ENCODE data around the gene PORCN.
"Not testable (repeated sequence)": the region's sequence is repeated elsewhere in the genome, so short reads cannot be mapped to it uniquely, and the experiment has no call there.

The PORCN gene

GRCh38 chrX:48513670-48514069 is 4.9 kb downstream of the PORCN start:
- no peak for DNase-seq (ENCODE audit: low spot score)

- no peak for DNase-seq (ENCODE audit: low spot score)
These were observed 5.5 kb downstream of the PORCN start for GRCh38 chrX:48514126-48514806.

- no peak for DNase-seq (ENCODE audit: low spot score)
These were observed 6.2 kb downstream of the PORCN start for GRCh38 chrX:48514868-48515460.

GRCh38 chrX:48515842-48516241 is 7.0 kb downstream of the PORCN start:
- DNase-seq (ENCODE audit: low spot score), result no peak

- DNase-seq (ENCODE audit: low spot score), result no peak
These were observed 7.5 kb downstream of the PORCN start for GRCh38 chrX:48516285-48516684.

- no peak for DNase-seq (ENCODE audit: low spot score)
These were observed 8.2 kb downstream of the PORCN start for GRCh38 chrX:48516987-48517386.

- not testable (repeated sequence) for DNase-seq (ENCODE audit: low spot score)
These were observed 10.7 kb downstream of the PORCN start for GRCh38 chrX:48519481-48519880.

- no peak for DNase-seq (ENCODE audit: low spot score)
These were observed 11.7 kb downstream of the PORCN start for GRCh38 chrX:48520455-48520854.

GRCh38 chrX:48520976-48521352 is 12.2 kb downstream of the PORCN start:
- DNase-seq (ENCODE audit: low spot score), result no peak

- DNase-seq (ENCODE audit: low spot score), result peak; percentile 62
These were observed 12.8 kb downstream of the PORCN start, which contains the start of gene EBP for GRCh38 chrX:48521353-48522243. Gene EBP (plus strand): TSS chrX:48521808. CDS start chrX:48523772, 1,964 bp downstream.

- DNase-seq (ENCODE audit: low spot score), result no peak
These were observed 13.5 kb downstream of the PORCN start for GRCh38 chrX:48522291-48522690.

GRCh38 chrX:48523682-48524081 is 14.9 kb downstream of the PORCN start:
- no peak for DNase-seq (ENCODE audit: low spot score)

GRCh38 chrX:48525853-48526252 is 17.1 kb downstream of the PORCN start:
- DNase-seq (ENCODE audit: low spot score), result not testable (repeated sequence)

GRCh38 chrX:48530736-48531135 is 21.9 kb downstream of the PORCN start:
- DNase-seq (ENCODE audit: low spot score), result no peak

- DNase-seq (ENCODE audit: low spot score), result no peak
These were observed 22.7 kb downstream of the PORCN start for GRCh38 chrX:48531358-48531959.

GRCh38 chrX:48532161-48532560 is 23.4 kb downstream of the PORCN start:
- DNase-seq (ENCODE audit: low spot score), result no peak

- no peak for DNase-seq (ENCODE audit: low spot score)
These were observed 24.4 kb downstream of the PORCN start for GRCh38 chrX:48533165-48533564.

GRCh38 chrX:48538641-48539344 is 30.0 kb downstream of the PORCN start:
- DNase-seq (ENCODE audit: low spot score), result no peak

GRCh38 chrX:48539345-48540027 is 30.7 kb downstream of the PORCN start, which contains the start of gene TBC1D25:
Gene TBC1D25 (plus strand): TSS chrX:48539714. CDS start chrX:48539798, 84 bp downstream.
- peak; percentile 81 for DNase-seq (ENCODE audit: low spot score)

- DNase-seq (ENCODE audit: low spot score), result no peak
These were observed 31.2 kb downstream of the PORCN start for GRCh38 chrX:48540028-48540375.

- no peak for DNase-seq (ENCODE audit: low spot score)
These were observed 31.7 kb downstream of the PORCN start for GRCh38 chrX:48540480-48540879.
